Measurements from ENCODE around the gene GRHL1. TPM values are rescaled to one million over a fixed set of nuclear protein-coding genes. Genes with fewer than 3 reads are reported as not detected.

GRHL1 gene
- polyA plus RNA-seq, 1 of the 3 experiments (the other 2 are of a cell fraction), result 1.0 TPM

GRCh38 chr2:10043906-10044601 is 92.6 kb downstream of the GRHL1 start:
- H2AFZ ChIP-seq (ENCODE audit: low read depth), result peak overlapping the region; percentile 47; the same call in 1 of the 2 replicates
- WGBS (ENCODE audit: low lambda C conversion rate), result 40% methylated on average over 49 of the region's 90 CpGs
- peaks cover 17% of the 10 kb centered on the region for H3F3A ChIP-seq (replicated peaks; ENCODE audit: insufficient read depth)
- peaks cover 19% of the 10 kb centered on the region; the same call in 1 of the 2 replicates for H3K79me2 ChIP-seq (ENCODE audit: insufficient read depth)
- H3K4me3 ChIP-seq (ENCODE audit: low read depth in 2 of 2, low read length in 1 of 2), result peak overlapping the region; percentile 59 to 68
- H3K27me3 ChIP-seq (ENCODE audit: insufficient read depth), result no peaks in the 10 kb centered on the region
- TF ChIP-seq SIN3A (IDR thresholded peaks at IDR 0.05; ENCODE audit: borderline replicate concordance, low read depth, low read length) (0 out of 2 replicates have a peak, but pooled peaks have one; percentile 14), USF1 (IDR thresholded peaks at IDR 0.05; ENCODE audit: borderline replicate concordance, low read depth) (no peak), FOXJ3 (CRISPR knock-in tag; IDR thresholded peaks at IDR 0.05) (0 out of 2 replicates have a peak, but pooled peaks have one; percentile 40), REST (IDR thresholded peaks at IDR 0.05; ENCODE audit: low read depth, low read length) (peak; percentile 18; the same call in 1 of the 2 replicates), TAF1 (IDR thresholded peaks at IDR 0.05; ENCODE audit: borderline replicate concordance, low read depth, low read length) (no peak), PBX3 (IDR thresholded peaks at IDR 0.05) (0 out of 2 replicates have a peak, but pooled peaks have one; percentile 25), MEF2A (IDR thresholded peaks at IDR 0.05; ENCODE audit: borderline replicate concordance, low read depth) (peak; percentile 90; the same call in 1 of the 2 replicates), MAX (IDR thresholded peaks at IDR 0.05; ENCODE audit: low read depth) (peak; percentile 97), CTCF (IDR thresholded peaks at IDR 0.05) (no peak), TCF12 (IDR thresholded peaks at IDR 0.05) (peak; percentile 21; the same call in 1 of the 2 replicates), SMC3 (IDR thresholded peaks at IDR 0.05; ENCODE audit: low read depth, low read length) (no peak), FOSL2 (IDR thresholded peaks at IDR 0.05; ENCODE audit: borderline replicate concordance, low read depth) (no peak), NRF1 (IDR thresholded peaks at IDR 0.05; ENCODE audit: low read depth, low read length) (peak; percentile 46; the same call in 1 of the 2 replicates), IRF3 (IDR thresholded peaks at IDR 0.05; ENCODE audit: low read depth, low read length) (no peak), NFIC (IDR thresholded peaks at IDR 0.05; ENCODE audit: borderline replicate concordance) (no peak), RAD21 (IDR thresholded peaks at IDR 0.05; ENCODE audit: low read length) (no peak), EZH2phosphoT487 (IDR thresholded peaks at IDR 0.05; ENCODE audit: borderline replicate concordance, low read depth) (no peak)
- H3K4me2 ChIP-seq, result peak overlapping the region; percentile 81
- peak overlapping the region; percentile 58 to 77; a peak in 2 of 4 replicates for H3K27ac ChIP-seq (ENCODE audit: low read depth in 2 of 2, low read length in 1 of 2)
- H3K9ac ChIP-seq, result peak overlapping the region; percentile 83
- peaks cover 1 to 12% of the 10 kb centered on the region in 2 experiments for H3K36me3 ChIP-seq (replicated peaks in 1 of 2; ENCODE audit: control insufficient read depth in 1 of 2, insufficient read depth in 2 of 2, low read length in 1 of 2)
- H3K9me2 ChIP-seq, result no peaks in the 10 kb centered on the region
- peak; percentile 98 for DNase-seq
- peaks cover 31% of the 10 kb centered on the region for H4K20me1 ChIP-seq (ENCODE audit: insufficient read depth)
- peaks cover 6 to 22% of the 10 kb centered on the region in 2 experiments; a peak in 1 of 4 replicates for H3K4me1 ChIP-seq (ENCODE audit: control insufficient read depth in 1 of 2, insufficient read depth in 2 of 2, low read depth in 1 of 2, low read length in 1 of 2)
- ChIA-PET POLR2A (interaction anchor here (0.7 to 1.9 kb wide), 5 partner anchors 23 to 404 kb away, joined by 3 to 11 read pairs (median 3); partner anchors contain the start of genes ODC1 and TAF1B), CTCF (interaction anchor here (0.8 to 13.0 kb wide), 8 partner anchors 9 to 244 kb away, joined by 3 to 357 read pairs (median 8); no protein-coding TSS in a partner anchor)
- no peaks in the 10 kb centered on the region for H3K9me3 ChIP-seq

Measured in SK-N-SH (cell line).